PFSK-1 (cell line): ENCODE data around the gene PLD5.

ENCODE experiments used
- FOXP2 ChIP-seq: optimal IDR thresholded peaks from 2 replicates; pipeline ENCODE3; 2011; ENCODE audit warnings: borderline replicate concordance, control low read depth, inconsistent platforms; ENCODE audit not compliant: insufficient read depth; ENCODE audit errors: extremely low read length, extremely low read depth
- POLR2AphosphoS5 ChIP-seq: IDR thresholded peaks from 2 replicates; pipeline ENCODE4 v1.6.1; 2012; ENCODE audit warnings: low read depth, mild to moderate bottlenecking, control low read depth, low read length, moderate library complexity
- REST ChIP-seq, 2 experiments: IDR thresholded peaks; 2 replicates each; pipeline versions ENCODE4 v1.6.1 to v1.8.0; 2011 to 2012; ENCODE audit warnings: low read depth in 2 of 2, low read length in 2 of 2, control low read depth in 1 of 2, inconsistent platforms in 1 of 2, mild to moderate bottlenecking in 1 of 2, moderate library complexity in 1 of 2; ENCODE audit not compliant: insufficient read depth in 1 of 2

- TF ChIP-seq REST (IDR thresholded peaks at IDR 0.05; ENCODE audit: insufficient read depth in 1 of 2, low read depth in 2 of 2, low read length in 2 of 2) (no peak), POLR2AphosphoS5 (no peak), FOXP2 (no peak)
Measured at GRCh38 chr1:242568666-242569065, 44.2 kb upstream of the PLD5 start.
